CD14-positive monocyte (primary cell): Measurements from ENCODE around the gene OR8G1. TPM values are rescaled to one million over a fixed set of nuclear protein-coding genes. Genes with fewer than 3 reads are reported as not detected.

Source experiments
- DNase-seq, 3 donors: peaks; one replicate each; pipeline ENCODE4 v3.0.0-alpha.2; 2011 to 2022
- H2AFZ ChIP-seq: 2 replicates; pipeline ENCODE4 v1.6.0; 2012; ENCODE audit warnings: mild to moderate bottlenecking, low read depth, low read length, inconsistent platforms; ENCODE audit not compliant: insufficient read depth, poor library complexity, severe bottlenecking
- H3K27ac ChIP-seq, 2 donors: 1 replicate in 1 of 2; 2 replicates in 1 of 2; pipeline ENCODE4 v1.5.1; 2012 to 2013; ENCODE audit warnings: low read length in 2 of 2, control low read depth in 1 of 2, inconsistent platforms in 1 of 2, low read depth in 1 of 2, mild to moderate bottlenecking in 1 of 2
- H3K27me3 ChIP-seq, 2 donors: one replicate each; pipeline versions ENCODE4 v1.6.0 to v1.6.1; 2011 to 2013; ENCODE audit warnings: low read length in 2 of 2; ENCODE audit not compliant: control insufficient read depth in 2 of 2, insufficient read depth in 2 of 2
- H3K36me3 ChIP-seq, 2 donors: replicated peaks in 1 of 2; 1 replicate in 1 of 2; 2 replicates in 1 of 2; pipeline versions ENCODE4 v1.5.1 to v1.6.1; 2012 to 2013; ENCODE audit warnings: low read length in 2 of 2, control low read depth in 1 of 2, inconsistent platforms in 1 of 2, mild to moderate bottlenecking in 1 of 2; ENCODE audit not compliant: insufficient read depth in 2 of 2, control insufficient read depth in 1 of 2
- H3K4me1 ChIP-seq, 2 donors: 1 replicate in 1 of 2; 2 replicates in 1 of 2; pipeline versions ENCODE4 v1.5.1 to v1.6.1; 2012 to 2013; ENCODE audit warnings: low read length in 2 of 2, control low read depth in 1 of 2, inconsistent platforms in 1 of 2, mild to moderate bottlenecking in 1 of 2, moderate library complexity in 1 of 2; ENCODE audit not compliant: insufficient read depth in 2 of 2, control insufficient read depth in 1 of 2
- H3K4me2 ChIP-seq: replicated peaks from 2 replicates; pipeline ENCODE3; 2012; ENCODE audit warnings: low read length, moderate library complexity, mild to moderate bottlenecking; ENCODE audit not compliant: poor library complexity, severe bottlenecking; ENCODE audit errors: extremely low read depth
- H3K4me3 ChIP-seq, 3 experiments: fragments of 200-600 bp in 1 of 3; sonication (generic) in 1 of 3; replicated peaks in 1 of 3; 1 replicate in 2 of 3; 2 replicates in 1 of 3; pipeline ENCODE4 v1.5.1; 2011 to 2013; ENCODE audit warnings: low read length in 3 of 3, mild to moderate bottlenecking in 3 of 3, control low read depth in 2 of 3, low read depth in 2 of 3, inconsistent platforms in 1 of 3, moderate library complexity in 1 of 3
- H3K79me2 ChIP-seq: 2 replicates; pipeline ENCODE4 v1.6.0; 2012; ENCODE audit warnings: mild to moderate bottlenecking, control low read depth, inconsistent platforms, low read length, moderate library complexity; ENCODE audit not compliant: insufficient read depth
- H3K9ac ChIP-seq: 2 replicates; pipeline ENCODE4 v1.6.0; 2017; ENCODE audit warnings: low read length, mild to moderate bottlenecking; ENCODE audit not compliant: insufficient read depth, poor library complexity, severe bottlenecking
- H3K9me3 ChIP-seq, 2 donors: replicated peaks in 1 of 2; 1 replicate in 1 of 2; 2 replicates in 1 of 2; pipeline versions ENCODE4 v1.5.1 to v1.6.1; 2012 to 2013; ENCODE audit warnings: low read length in 2 of 2, control low read depth in 1 of 2; ENCODE audit not compliant: control insufficient read depth in 1 of 2, insufficient read depth in 1 of 2
- H4K20me1 ChIP-seq: 2 replicates; pipeline ENCODE4 v1.6.0; 2012; ENCODE audit warnings: mild to moderate bottlenecking, low read length, control low read depth, moderate library complexity; ENCODE audit not compliant: insufficient read depth
- H3K27ac Mint-ChIP-seq, 7 donors: one replicate each; pipeline ENCODE4 v1.8.0; 2020; ENCODE audit warnings: mild to moderate bottlenecking in 7 of 7, mixed read lengths in 7 of 7, moderate library complexity in 6 of 7, inconsistent platforms in 2 of 7
- H3K27me3 Mint-ChIP-seq, 3 donors: one replicate each; pipeline ENCODE4 v1.8.0; 2021 to 2022; ENCODE audit warnings: low read depth in 3 of 3, mild to moderate bottlenecking in 3 of 3, mixed read lengths in 3 of 3, moderate library complexity in 3 of 3, inconsistent platforms in 1 of 3
- H3K36me3 Mint-ChIP-seq, 2 donors: one replicate each; pipeline ENCODE4 v1.8.0; 2020; ENCODE audit warnings: mixed read lengths in 2 of 2, inconsistent platforms in 1 of 2, mild to moderate bottlenecking in 1 of 2
- H3K4me1 Mint-ChIP-seq: one replicate; pipeline ENCODE4 v1.8.0; 2020; ENCODE audit warnings: mild to moderate bottlenecking, mixed read lengths
- H3K4me3 Mint-ChIP-seq, 2 donors: one replicate each; pipeline ENCODE4 v1.8.0; 2020; ENCODE audit warnings: mild to moderate bottlenecking in 2 of 2, mixed read lengths in 2 of 2, moderate library complexity in 1 of 2
- H3K9me3 Mint-ChIP-seq, 7 donors: one replicate each; pipeline ENCODE4 v1.8.0; 2020 to 2022; ENCODE audit warnings: mixed read lengths in 7 of 7, mild to moderate bottlenecking in 6 of 7, moderate library complexity in 6 of 7, inconsistent platforms in 2 of 7
- CTCF ChIP-seq: fragments of 200-600 bp; IDR thresholded peaks from one replicate; pipeline ENCODE4 v1.8.0; 2022; ENCODE audit warnings: antibody characterized with exemption, mild to moderate bottlenecking
- WGBS: methylation state at CpG from one replicate; pipeline ENCODE4 v1.1.5; 2013; ENCODE audit warnings: missing lambda C conversion rate; ENCODE audit not compliant: insufficient coverage; 5-methylcytosine and 5-hydroxymethylcytosine counted together
- intact Hi-C, 2 donors: fragments of 100-400 bp; cut with micrococcal nuclease; formaldehyde crosslinking; loops; one replicate each; pipeline versions ENCODE4 v1.15.0 to v1.15.1; 2023
- polyA plus RNA-seq, 3 donors: library from polyadenylated mRNA; depleted of rRNA in 1 of 3; unstranded in 2 of 3; stranded (reverse) in 1 of 3; fragments of 300-500 nt in 2 of 3; fragments of >200 nt in 1 of 3; fragmentation: Illumina TruSeq in 2 of 3; gene quantifications; 1 replicate in 2 of 3; 2 replicates in 1 of 3; pipeline ENCODE4 v1.2.3, GENCODE V29; 2012 to 2021

OR8G1 gene
- polyA plus RNA-seq, 3 donors, result not detected

GRCh38 chr11:124194293-124195188 is 46.4 kb upstream of the OR8G1 start:
- Histone ChIP-seq H3K4me2 (no peak overlapping the region), H3K36me3 (no peaks in the 10 kb centered on the region)

More at GRCh38 chr11:124194293-124195188, 46.4 kb upstream of the OR8G1 start:
- Mint-ChIP-seq H3K27ac (peak overlapping the region in 4 of 7 donors; percentile 2 to 91 (median 53)), H3K9me3 (no peaks in the 10 kb centered on the region), H3K4me3 (no peak overlapping the region), H3K36me3 (no peaks in the 10 kb centered on the region), H3K4me1 (peaks cover 18% of the 10 kb centered on the region), H3K27me3 (peaks cover 0 to 3% (median 2%) of the 10 kb centered on the region in 3 donors)
- no peak for TF ChIP-seq CTCF
- H3K79me2 ChIP-seq, result no peaks in the 10 kb centered on the region
- no peak overlapping the region for H3K4me3 ChIP-seq
- peaks cover 14 to 15% of the 10 kb centered on the region in 2 donors for H3K4me1 ChIP-seq
- no peak overlapping the region for H3K9ac ChIP-seq
- no peaks in the 10 kb centered on the region for H3K27me3 ChIP-seq
- intact Hi-C loops, result loop anchor here (5.0 kb wide), 1 partner anchor 122 kb away; no protein-coding TSS in a partner anchor
- WGBS, result 100% methylated on average over 1 of the region's 6 CpGs
- peak in 1 of 3 donors; percentile 3 for DNase-seq
- no peaks in the 10 kb centered on the region for H4K20me1 ChIP-seq
- H2AFZ ChIP-seq, result no peak overlapping the region
- no peaks in the 10 kb centered on the region for H3K9me3 ChIP-seq
- H3K27ac ChIP-seq, result peak overlapping the region in 1 of 2 donors; percentile 80
